Activated naive CD8-positive, alpha-beta T cell treated with anti-CD3 and anti-CD28 coated beads, Interleukin-2, amount 10 ng/mL, durations not matched to agents 7 days and 5 days (primary cell): ENCODE results near the gene SMIM44. TPM values are rescaled to one million over a fixed set of nuclear protein-coding genes. Genes with fewer than 3 reads are reported as not detected.

ENCODE experiments used
- ATAC-seq: fragments of 150-1000 bp; cut with Tn5 transposase; one replicate; pipeline ENCODE4 v1.10.0; 2021; ENCODE audit warnings: low read depth, moderate library complexity
- POLR2A ChIA-PET: fragments of 350-600 bp; sonication (Branson Sonifier 250); formaldehyde crosslinking; loops from one replicate; lab custom pipeline; 2021; ENCODE audit warnings: antibody characterized with exemption; lab: Charles Lee
- DNase-seq: peaks from one replicate; pipeline ENCODE4 v3.0.0; 2021
- H3K27ac Mint-ChIP-seq: one replicate; pipeline ENCODE4 v1.8.0; 2022; ENCODE audit warnings: mild to moderate bottlenecking, mixed read lengths
- H3K27me3 Mint-ChIP-seq: one replicate; pipeline ENCODE4 v1.8.0; 2022; ENCODE audit warnings: mild to moderate bottlenecking, moderate library complexity, mixed read lengths
- H3K36me3 Mint-ChIP-seq: one replicate; pipeline ENCODE4 v1.8.0; 2021; ENCODE audit warnings: mild to moderate bottlenecking, mixed read lengths
- H3K4me1 Mint-ChIP-seq: one replicate; pipeline ENCODE4 v1.8.0; 2021; ENCODE audit warnings: mixed read lengths
- H3K4me3 Mint-ChIP-seq: one replicate; pipeline ENCODE4 v1.8.0; 2022; ENCODE audit warnings: mild to moderate bottlenecking, moderate library complexity, mixed read lengths
- H3K9me3 Mint-ChIP-seq: one replicate; pipeline ENCODE4 v1.8.0; 2021; ENCODE audit warnings: mixed read lengths
- total RNA-seq, 2 experiments: library from RNA; stranded (reverse); gene quantifications; one replicate each; pipeline ENCODE4 v1.2.3, GENCODE V29; 2021

The SMIM44 gene
- total RNA-seq, 2 experiments from 2014 or later: not detected

GRCh38 chr19:3474614-3475013, 8.6 kb downstream of the SMIM44 start:
- Mint-ChIP-seq H3K27ac (no peak overlapping the region), H3K36me3 (no peaks in the 10 kb centered on the region), H3K9me3 (no peaks in the 10 kb centered on the region), H3K4me3 (no peak overlapping the region), H3K4me1 (peaks cover 15% of the 10 kb centered on the region), H3K27me3 (peaks cover 2% of the 10 kb centered on the region)
- POLR2A ChIA-PET: no interaction called here
- no peak for DNase-seq
- no peak for ATAC-seq

- Mint-ChIP-seq H3K4me3 (no peak overlapping the region), H3K27ac (no peak overlapping the region), H3K4me1 (peaks cover 9% of the 10 kb centered on the region), H3K9me3 (no peaks in the 10 kb centered on the region), H3K36me3 (no peaks in the 10 kb centered on the region), H3K27me3 (peaks cover 2% of the 10 kb centered on the region)
- DNase-seq (no peak), ATAC-seq (no peak)
- POLR2A ChIA-PET: no interaction called here
Observed at GRCh38 chr19:3474010-3474409, 9.2 kb downstream of the SMIM44 start.

DNA sequence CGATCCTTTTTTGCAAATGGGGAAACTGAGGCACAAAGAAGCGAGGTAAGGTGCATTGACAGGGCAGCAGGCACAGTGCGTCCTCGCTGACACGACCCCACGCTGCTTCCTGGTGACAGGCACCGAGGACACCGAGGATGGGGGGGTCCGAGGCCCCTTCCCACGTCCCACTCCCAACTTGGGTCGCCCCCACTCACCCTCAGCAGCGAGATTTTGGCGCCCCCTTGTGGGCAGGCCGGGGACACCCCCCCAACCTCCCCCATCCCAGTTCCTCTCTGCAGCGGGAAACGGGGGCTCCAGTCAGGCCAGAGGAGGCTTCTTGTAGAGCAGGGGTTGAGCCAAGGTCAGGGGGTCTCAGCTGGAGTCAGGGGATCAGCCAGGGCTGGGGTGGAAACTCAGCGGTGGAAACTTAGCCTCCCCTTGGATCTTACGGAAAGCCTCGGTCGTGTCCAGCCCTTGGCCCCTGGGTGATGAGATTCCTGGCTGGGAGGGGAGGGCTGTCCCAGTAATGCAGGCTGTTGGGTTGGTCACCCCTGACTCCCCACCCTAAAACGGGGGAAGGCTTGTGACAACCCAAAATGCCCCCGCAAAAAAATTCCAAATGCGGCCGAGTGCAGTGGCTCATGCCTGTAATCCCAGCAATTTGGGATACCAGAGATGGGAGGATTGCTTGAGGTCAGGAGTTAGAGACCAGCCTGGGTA, 11.1 kb downstream of the SMIM44 start:
- Mint-ChIP-seq H3K4me3 (no peak overlapping the region), H3K27ac (no peak overlapping the region), H3K27me3 (peaks cover 2% of the 10 kb centered on the region), H3K36me3 (no peaks in the 10 kb centered on the region), H3K4me1 (no peaks in the 10 kb centered on the region), H3K9me3 (peaks cover 2% of the 10 kb centered on the region)
- ATAC-seq (no peak), DNase-seq (peak; percentile 66)
- POLR2A ChIA-PET: interaction anchor here (0.6 kb wide), 2 partner anchors 33 to 54 kb away, joined by 3 to 4 read pairs; no protein-coding TSS in a partner anchor

DNA sequence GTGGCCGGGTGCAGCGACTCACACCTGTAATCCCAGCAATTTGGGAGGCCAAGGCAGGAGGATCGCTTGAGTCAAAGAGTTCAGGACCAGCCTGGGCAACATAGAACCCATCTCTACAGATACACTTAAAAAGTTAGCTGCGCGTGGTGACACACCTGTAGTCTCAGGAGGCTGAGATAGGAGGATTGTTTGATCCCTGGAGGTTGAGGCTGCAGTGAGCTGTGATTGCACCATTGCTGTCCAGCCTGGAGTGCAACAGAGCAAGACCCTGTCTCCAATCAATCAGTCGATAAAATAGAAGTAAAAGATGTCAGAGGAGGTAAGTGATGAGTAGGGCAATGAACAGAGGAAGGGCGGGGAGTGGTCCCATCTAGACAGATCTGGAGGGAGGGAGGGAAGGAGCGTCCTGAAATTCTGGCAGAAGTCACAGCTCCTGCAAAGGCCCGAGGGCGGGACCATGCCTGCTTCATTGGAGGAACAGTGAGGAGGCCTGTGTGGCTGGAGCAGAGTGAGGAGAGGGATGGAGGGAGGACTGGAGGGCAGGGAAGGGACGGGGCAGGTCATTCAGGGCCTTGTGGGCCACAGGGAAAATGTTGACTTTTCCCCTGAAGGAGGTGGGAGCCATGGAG, 12.6 kb downstream of the SMIM44 start:
- Mint-ChIP-seq H3K27ac (no peak overlapping the region), H3K9me3 (peaks cover 2% of the 10 kb centered on the region), H3K4me1 (no peaks in the 10 kb centered on the region), H3K27me3 (peaks cover 2% of the 10 kb centered on the region), H3K4me3 (no peak overlapping the region), H3K36me3 (no peaks in the 10 kb centered on the region)
- POLR2A ChIA-PET: interaction anchor here (0.6 kb wide), 1 partner anchor 299 kb away, joined by 4 read pairs; no protein-coding TSS in a partner anchor
- ATAC-seq: no peak
- no peak for DNase-seq

- POLR2A ChIA-PET: no interaction called here
- Mint-ChIP-seq H3K4me3 (no peak overlapping the region), H3K9me3 (peaks cover 2% of the 10 kb centered on the region), H3K4me1 (no peaks in the 10 kb centered on the region), H3K27me3 (peaks cover 2% of the 10 kb centered on the region), H3K27ac (no peak overlapping the region), H3K36me3 (no peaks in the 10 kb centered on the region)
- ATAC-seq (no peak), DNase-seq (no peak)
Observed at GRCh38 chr19:3469638-3470499, 13.4 kb downstream of the SMIM44 start.

- H3K36me3 Mint-ChIP-seq: no peaks in the 10 kb centered on the region
- H3K27ac Mint-ChIP-seq: no peak overlapping the region
- no peak overlapping the region for H3K4me3 Mint-ChIP-seq
- H3K27me3 Mint-ChIP-seq: no peaks in the 10 kb centered on the region
- no peaks in the 10 kb centered on the region for H3K4me1 Mint-ChIP-seq
- ATAC-seq: no peak
- H3K9me3 Mint-ChIP-seq: peaks cover 2% of the 10 kb centered on the region
- POLR2A ChIA-PET: no interaction called here
- DNase-seq: no peak
Observed at GRCh38 chr19:3468211-3468610, 15.0 kb downstream of the SMIM44 start.

GRCh38 chr19:3467437-3468198, 15.6 kb downstream of the SMIM44 start:
- ATAC-seq (no peak), DNase-seq (no peak)
- POLR2A ChIA-PET: no interaction called here
- H3K4me3 Mint-ChIP-seq: no peak overlapping the region
- H3K36me3 Mint-ChIP-seq: no peaks in the 10 kb centered on the region
- no peak overlapping the region for H3K27ac Mint-ChIP-seq
- no peaks in the 10 kb centered on the region for H3K27me3 Mint-ChIP-seq
- H3K4me1 Mint-ChIP-seq: no peaks in the 10 kb centered on the region
- H3K9me3 Mint-ChIP-seq: peaks cover 2% of the 10 kb centered on the region

GRCh38 chr19:3466635-3467034, 16.6 kb downstream of the SMIM44 start:
- no peak overlapping the region for H3K27ac Mint-ChIP-seq
- no peak for ATAC-seq
- DNase-seq: no peak
- peaks cover 2% of the 10 kb centered on the region for H3K9me3 Mint-ChIP-seq
- no peaks in the 10 kb centered on the region for H3K27me3 Mint-ChIP-seq
- no peak overlapping the region for H3K4me3 Mint-ChIP-seq
- POLR2A ChIA-PET: no interaction called here
- H3K4me1 Mint-ChIP-seq: no peaks in the 10 kb centered on the region
- no peaks in the 10 kb centered on the region for H3K36me3 Mint-ChIP-seq

DNA sequence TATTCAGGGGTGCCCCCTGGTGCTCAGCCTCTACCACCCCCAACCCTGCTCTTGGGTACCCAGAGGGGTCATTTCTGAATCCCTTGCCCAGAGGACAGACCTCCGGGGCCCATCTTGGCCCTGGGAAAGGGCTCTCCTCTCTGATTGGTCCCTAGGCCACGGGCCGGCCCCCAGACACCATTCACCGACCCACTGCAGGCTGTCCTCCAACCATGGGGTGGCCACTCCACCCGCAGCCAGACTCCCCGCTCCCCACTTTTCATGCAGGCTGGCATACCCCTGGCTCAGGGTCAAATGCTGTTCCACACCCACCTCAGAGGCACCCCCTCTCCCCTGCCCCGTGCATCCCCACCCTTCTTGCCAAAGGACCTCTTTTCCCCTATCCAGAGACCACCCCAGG, 17.7 kb downstream of the SMIM44 start:
- no peaks in the 10 kb centered on the region for H3K36me3 Mint-ChIP-seq
- H3K4me1 Mint-ChIP-seq: no peaks in the 10 kb centered on the region
- no peak overlapping the region for H3K27ac Mint-ChIP-seq
- no peaks in the 10 kb centered on the region for H3K27me3 Mint-ChIP-seq
- peaks cover 2% of the 10 kb centered on the region for H3K9me3 Mint-ChIP-seq
- H3K4me3 Mint-ChIP-seq: no peak overlapping the region
- ATAC-seq (no peak), DNase-seq (no peak)
- POLR2A ChIA-PET: no interaction called here

GRCh38 chr19:3464587-3465235, 18.5 kb downstream of the SMIM44 start:
- POLR2A ChIA-PET: no interaction called here
- Mint-ChIP-seq H3K4me1 (no peaks in the 10 kb centered on the region), H3K9me3 (peaks cover 2% of the 10 kb centered on the region), H3K27ac (no peak overlapping the region), H3K4me3 (no peak overlapping the region), H3K36me3 (no peaks in the 10 kb centered on the region), H3K27me3 (no peaks in the 10 kb centered on the region)
- ATAC-seq (no peak), DNase-seq (no peak)

GRCh38 chr19:3463714-3464586, 19.3 kb downstream of the SMIM44 start:
- Mint-ChIP-seq H3K27ac (no peak overlapping the region), H3K9me3 (peaks cover 2% of the 10 kb centered on the region), H3K4me3 (no peak overlapping the region), H3K27me3 (no peaks in the 10 kb centered on the region), H3K4me1 (peaks cover 3% of the 10 kb centered on the region), H3K36me3 (no peaks in the 10 kb centered on the region)
- ATAC-seq (no peak), DNase-seq (no peak)
- POLR2A ChIA-PET: no interaction called here
